HG03558 (cell line): ENCODE measurements around the gene SLC9C1.

Experiments used
- ATAC-seq: cut with Tn5 transposase; IDR thresholded peaks from one replicate; pipeline ENCODE4 v1.9.1; 2021; ENCODE audit warnings: moderate number of reproducible peaks; ENCODE audit not compliant: unreplicated experiment; ENCODE audit errors: extremely low read depth

Gene SLC9C1

GRCh38 chr3:112134335-112135124 lies 159.5 kb downstream of the SLC9C1 start:
- no peak for ATAC-seq

DNA sequence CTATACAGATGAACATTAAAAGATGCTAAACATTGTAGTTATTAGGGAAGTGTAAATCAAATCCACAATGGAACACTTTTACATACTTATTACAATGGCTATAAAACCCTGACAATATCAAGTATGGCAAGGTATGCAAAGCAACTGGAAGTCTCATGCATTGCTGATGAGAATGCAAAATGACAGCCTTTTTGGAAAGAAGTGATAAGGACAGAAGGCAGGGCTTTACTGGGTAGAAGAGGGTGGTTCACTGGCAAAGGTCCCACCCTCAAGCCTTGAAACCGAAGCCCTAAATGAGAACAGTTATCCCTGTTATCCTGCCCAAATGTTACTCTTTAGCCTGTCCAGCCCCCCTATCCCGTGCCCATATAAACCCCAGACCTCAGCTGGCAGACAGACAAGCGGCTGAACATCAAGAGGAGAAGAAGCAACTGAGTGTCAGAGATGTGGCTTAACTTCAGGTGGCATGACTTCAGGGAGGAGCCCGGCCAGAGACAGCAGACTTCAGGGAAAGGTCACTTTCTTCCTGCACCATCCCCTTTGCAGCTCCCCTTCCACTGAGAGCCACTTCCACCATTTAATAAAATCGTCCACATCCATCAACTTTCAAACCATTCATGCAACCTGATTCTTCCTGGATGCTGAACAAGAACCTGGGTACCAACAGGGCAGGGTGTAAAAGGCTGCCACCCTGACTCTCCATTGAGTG lies 160.2 kb downstream of the SLC9C1 start:
- ATAC-seq = no peak

DNA sequence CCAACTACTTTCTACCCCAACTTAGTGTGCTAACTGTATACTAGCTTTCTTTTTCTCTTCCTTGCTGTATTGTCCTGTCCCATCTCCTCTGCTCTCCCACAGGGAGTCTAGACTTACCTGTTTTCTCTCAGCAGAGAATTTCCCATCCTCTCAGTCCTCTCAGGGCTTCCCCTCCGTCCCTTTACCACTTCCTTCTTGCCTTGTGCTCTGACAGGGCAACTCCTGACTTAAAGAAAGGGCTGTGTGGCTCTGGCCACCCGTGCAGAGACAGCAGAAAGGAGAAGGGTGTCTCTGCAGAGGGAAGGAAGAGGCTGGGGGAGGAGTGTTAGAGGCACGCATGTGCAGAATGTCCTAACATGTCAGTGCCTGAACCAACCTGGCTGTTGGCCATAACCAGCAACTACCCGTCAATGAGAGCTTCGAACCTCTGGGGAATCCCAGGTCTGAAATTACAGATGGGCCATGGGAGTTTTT lies 161.0 kb downstream of the SLC9C1 start, which contains the start of gene GCSAM:
GCSAM (minus strand) TSS at position 274 of the 474 bp plus-strand sequence; CDS start at position 146, 128 bp downstream.
- peak; percentile 65 for ATAC-seq

DNA sequence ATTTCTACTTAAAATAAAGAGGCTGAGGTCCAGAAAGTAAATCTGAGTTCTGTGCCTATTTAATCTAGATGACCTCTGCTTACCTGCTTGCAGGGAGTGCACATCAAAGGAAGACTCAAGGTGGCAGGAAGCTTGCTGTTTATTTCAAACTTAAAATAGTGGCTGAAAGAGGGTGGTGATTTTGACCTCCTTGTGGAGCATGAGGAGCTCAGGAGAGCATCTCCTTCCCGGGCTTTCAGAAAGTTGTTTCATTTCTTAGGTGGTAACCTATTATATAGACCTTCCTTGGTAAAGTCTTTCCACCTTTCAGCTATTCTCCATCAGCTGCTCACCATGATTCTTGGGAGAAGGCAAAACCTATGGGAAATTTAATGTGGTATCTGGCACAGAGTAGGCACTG lies 161.5 kb downstream of the SLC9C1 start:
- ATAC-seq = no peak

DNA sequence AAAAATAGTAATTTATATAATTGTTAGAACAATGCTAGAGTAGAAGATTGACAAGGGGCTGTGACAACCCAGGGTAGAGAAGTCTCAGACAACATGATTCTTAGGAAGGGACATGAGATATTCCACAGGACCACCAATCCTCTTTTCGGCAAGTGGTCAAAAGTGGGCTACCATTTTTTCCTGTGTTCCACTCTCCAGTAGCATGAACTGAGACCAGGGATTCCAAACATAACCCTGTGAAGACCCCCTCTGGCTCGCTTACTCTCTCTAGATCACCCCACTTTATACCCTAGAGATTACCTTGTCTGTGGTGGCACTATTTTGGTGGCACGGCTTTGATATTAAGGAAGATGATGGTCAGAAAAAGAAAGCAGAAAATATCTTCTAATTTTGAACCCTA lies 161.9 kb downstream of the SLC9C1 start:
- ATAC-seq = no peak

DNA sequence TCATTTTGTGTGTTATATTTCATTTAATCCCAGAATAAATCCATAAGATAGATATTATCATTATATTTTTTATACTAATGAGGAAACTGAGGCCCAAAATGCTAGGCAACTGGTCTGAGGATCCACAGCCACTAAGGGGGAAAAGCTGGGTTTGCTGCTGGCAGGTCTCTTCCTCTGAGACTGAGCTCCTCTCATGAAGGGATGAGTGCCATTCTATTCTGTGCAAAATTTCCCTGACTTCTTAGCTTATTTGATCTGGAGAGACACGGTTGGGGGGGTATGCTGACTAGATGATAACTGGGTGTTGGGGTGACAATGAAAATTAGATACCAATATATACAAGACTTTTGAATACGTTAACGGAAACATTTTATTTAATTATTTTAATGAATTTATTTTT lies 162.9 kb downstream of the SLC9C1 start:
- no peak for ATAC-seq

GRCh38 chr3:112130638-112130993 lies 163.4 kb downstream of the SLC9C1 start:
- no peak for ATAC-seq

- no peak for ATAC-seq
These were observed 163.9 kb downstream of the SLC9C1 start for GRCh38 chr3:112129925-112130637.

DNA sequence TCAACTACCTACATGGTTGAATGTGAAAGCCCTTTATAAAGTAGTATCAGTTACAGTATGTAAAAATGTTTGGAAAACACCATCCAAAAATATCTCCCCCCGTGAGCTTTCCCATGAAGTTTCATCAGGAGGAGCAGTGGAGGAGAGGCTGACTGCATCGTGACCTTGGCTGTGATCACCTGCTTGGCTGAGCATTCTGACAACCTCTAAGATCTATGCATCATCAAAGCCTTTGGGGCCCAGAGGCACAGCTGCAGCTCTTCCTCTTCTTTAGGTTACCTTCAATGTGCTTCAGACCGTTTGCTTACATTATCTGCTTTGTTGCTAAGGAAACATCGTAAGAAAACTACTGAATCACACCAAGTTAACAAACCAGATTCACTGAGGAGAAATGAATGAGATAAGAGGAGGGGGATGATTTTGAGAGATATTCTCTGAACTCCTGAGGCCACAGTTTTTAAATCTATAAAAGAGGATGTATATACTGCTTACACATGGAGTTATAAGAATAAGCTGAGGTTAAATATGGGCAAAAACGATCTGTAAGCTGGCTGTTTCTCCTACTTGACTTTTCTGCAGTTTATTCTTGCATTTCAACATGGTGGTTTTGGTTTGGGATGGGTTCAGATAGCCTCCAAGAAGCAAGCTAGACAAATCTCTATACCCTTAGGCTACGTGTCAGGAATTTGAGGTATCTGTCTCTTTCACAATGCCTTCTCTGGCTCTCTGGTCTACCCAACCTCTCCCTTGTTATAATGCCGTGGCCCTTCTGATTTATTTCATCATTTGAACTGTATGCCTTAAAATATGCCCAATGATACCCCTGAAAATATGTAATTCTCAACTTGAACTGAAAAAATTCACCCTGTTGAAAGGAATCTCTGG lies 164.9 kb downstream of the SLC9C1 start:
- ATAC-seq = peak; percentile 31

GRCh38 chr3:112127522-112128494 lies 166.2 kb downstream of the SLC9C1 start:
- no peak for ATAC-seq

DNA sequence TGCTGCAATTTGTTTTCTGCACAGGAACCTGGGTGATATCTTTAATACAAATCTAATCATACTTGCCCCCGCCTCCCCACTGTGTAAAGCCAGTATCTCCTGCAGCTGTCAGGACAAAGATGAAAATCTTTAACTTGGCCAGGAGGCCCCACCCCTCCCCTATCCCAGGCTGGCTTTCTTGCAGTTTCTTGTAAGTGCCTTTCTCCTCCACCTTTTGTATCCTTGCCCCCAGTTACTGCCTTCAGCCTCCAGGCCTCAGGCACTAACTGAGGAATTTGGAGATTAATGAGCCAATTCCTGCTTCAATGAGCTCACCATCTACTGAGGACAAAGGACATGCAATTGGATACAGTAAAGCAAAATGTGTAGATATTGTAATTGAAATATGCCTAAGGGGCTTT lies 167.5 kb downstream of the SLC9C1 start:
- no peak for ATAC-seq

- ATAC-seq = no peak
These were observed 169.0 kb downstream of the SLC9C1 start for GRCh38 chr3:112124907-112125607.

- ATAC-seq = no peak
These were observed 170.5 kb downstream of the SLC9C1 start for GRCh38 chr3:112123548-112123947.

DNA sequence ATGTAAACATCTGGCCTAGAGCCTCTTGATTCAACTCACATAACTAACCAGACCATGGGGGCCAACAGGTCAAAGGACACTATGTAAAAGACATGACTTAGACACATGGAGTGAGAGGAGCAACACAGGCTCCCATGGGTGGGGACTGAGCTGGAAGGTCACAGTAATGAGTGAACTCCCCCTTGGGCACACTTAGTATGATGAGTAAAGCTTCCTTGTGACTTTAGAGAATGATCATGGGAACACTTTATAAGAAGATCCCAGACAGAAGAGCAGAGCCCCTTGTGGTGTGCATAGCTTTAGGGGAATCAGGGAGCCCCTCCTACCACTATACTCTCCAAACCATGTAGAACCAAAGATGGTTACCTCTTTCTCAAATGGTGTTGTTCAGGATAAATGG lies 171.1 kb downstream of the SLC9C1 start:
- no peak for ATAC-seq

- ATAC-seq = no peak
These were observed 172.2 kb downstream of the SLC9C1 start for GRCh38 chr3:112121577-112122547.

DNA sequence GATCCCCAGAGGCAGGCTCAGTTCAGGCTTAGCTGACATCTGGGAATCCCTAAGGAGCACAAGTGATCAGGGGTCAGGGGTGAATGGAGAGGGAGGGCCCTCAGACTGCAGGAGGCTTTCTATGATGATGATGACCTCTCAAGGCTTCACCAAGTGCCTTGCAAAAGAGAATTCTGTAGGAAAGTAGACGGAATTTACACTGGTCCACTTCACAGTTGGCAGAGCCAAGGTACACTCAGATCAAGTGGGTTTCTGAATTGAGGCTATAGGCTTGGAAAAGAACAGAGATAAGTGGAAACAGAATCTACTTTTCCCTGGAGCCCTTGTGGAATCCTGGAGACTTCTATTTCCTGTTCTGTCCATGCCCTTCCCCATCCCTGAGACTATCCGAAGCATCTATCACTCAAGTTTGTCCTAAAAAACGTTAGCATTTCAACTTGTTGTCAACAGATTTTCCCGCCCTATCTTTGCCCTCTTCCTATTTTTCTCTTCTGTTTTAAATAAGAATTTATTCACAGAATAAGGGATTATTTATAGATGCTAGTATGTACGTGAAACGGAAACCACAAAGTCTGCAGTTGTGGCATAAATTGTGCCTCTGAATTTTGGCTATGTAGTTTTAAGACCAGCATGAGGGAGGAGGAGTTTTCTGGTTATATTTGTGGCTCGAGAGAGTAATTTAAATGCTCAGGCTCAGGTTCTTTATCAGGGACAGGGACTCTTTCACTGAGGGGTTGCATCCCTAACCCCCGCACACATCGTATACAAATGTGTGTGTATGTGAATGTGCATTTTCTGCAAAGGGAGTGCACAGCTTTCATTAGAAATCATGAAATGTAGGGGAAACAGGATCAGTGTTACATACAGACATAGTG lies 173.8 kb downstream of the SLC9C1 start:
- ATAC-seq = no peak
